HG02981 (cell line): ENCODE measurements around the gene C11orf91.
A peak's percentile ranks its signal among the peaks of the same experiment; 100 is the strongest.
"Not testable (repeated sequence)": the region's sequence is repeated elsewhere in the genome, so short reads cannot be mapped to it uniquely, and the experiment has no call there.

Source experiments
- ATAC-seq: cut with Tn5 transposase; IDR thresholded peaks from one replicate; pipeline ENCODE4 v1.9.1; 2021; ENCODE audit warnings: mild to moderate bottlenecking, moderate library complexity; ENCODE audit not compliant: unreplicated experiment

The C11orf91 gene

GRCh38 chr11:33700502-33701271 is at the start of gene C11orf91:
C11orf91 (minus strand) TSS chr11:33700826; CDS start chr11:33700740, 86 bp downstream.
- peak; percentile 89 for ATAC-seq

GRCh38 chr11:33747979-33748378 is 47.4 kb upstream of the C11orf91 start:
- no peak for ATAC-seq

- no peak for ATAC-seq
Measured at GRCh38 chr11:33743291-33743690, 42.7 kb upstream of the C11orf91 start.

GRCh38 chr11:33742249-33742851 is 41.7 kb upstream of the C11orf91 start:
- ATAC-seq, result no peak

GRCh38 chr11:33741806-33742205 is 41.2 kb upstream of the C11orf91 start:
- no peak for ATAC-seq

GRCh38 chr11:33737362-33737821 is 36.8 kb upstream of the C11orf91 start:
- ATAC-seq, result no peak

- ATAC-seq, result peak; percentile 58
Measured at GRCh38 chr11:33736148-33736812, 35.7 kb upstream of the C11orf91 start, which contains the start of gene CD59. CD59 (minus strand) TSS chr11:33736423; CDS start chr11:33722445, 13,978 bp downstream.

- ATAC-seq, result peak; percentile 40
Measured at GRCh38 chr11:33735271-33736147, 34.9 kb upstream of the C11orf91 start.

- no peak for ATAC-seq
Measured at GRCh38 chr11:33734441-33735270, 34.0 kb upstream of the C11orf91 start.

GRCh38 chr11:33733980-33734379 is 33.4 kb upstream of the C11orf91 start:
- no peak for ATAC-seq

- no peak for ATAC-seq
Measured at GRCh38 chr11:33731723-33732531, 31.3 kb upstream of the C11orf91 start.

GRCh38 chr11:33730716-33731115 is 30.1 kb upstream of the C11orf91 start:
- no peak for ATAC-seq

- not testable (repeated sequence) for ATAC-seq
Measured at GRCh38 chr11:33729072-33729664, 28.5 kb upstream of the C11orf91 start.

GRCh38 chr11:33727539-33727938 is 26.9 kb upstream of the C11orf91 start:
- ATAC-seq, result not testable (repeated sequence)

- no peak for ATAC-seq
Measured at GRCh38 chr11:33725496-33725895, 24.9 kb upstream of the C11orf91 start.

- ATAC-seq, result no peak
Measured at GRCh38 chr11:33724644-33725035, 24.0 kb upstream of the C11orf91 start.

GRCh38 chr11:33723238-33723881 is 22.7 kb upstream of the C11orf91 start:
- no peak for ATAC-seq

GRCh38 chr11:33722590-33723234 is 22.1 kb upstream of the C11orf91 start:
- ATAC-seq, result peak; percentile 89
